ENCODE results near the gene ATP6V0C.

ATP6V0C gene

GRCh38 chr16:2512735-2513404 is 882 bp upstream of the ATP6V0C start:
- DNase-seq = peak; percentile 50

- peak; percentile 40 for DNase-seq
Measured at GRCh38 chr16:2514333-2515179, 804 bp downstream of the ATP6V0C start.

GRCh38 chr16:2515180-2515851 is 1.6 kb downstream of the ATP6V0C start:
- no peak for DNase-seq

GRCh38 chr16:2516391-2517240 is 2.9 kb downstream of the ATP6V0C start:
- no peak for DNase-seq

- DNase-seq = no peak
Measured at GRCh38 chr16:2517954-2518605, 4.3 kb downstream of the ATP6V0C start.

- no peak for DNase-seq
Measured at GRCh38 chr16:2518823-2519710, 5.3 kb downstream of the ATP6V0C start.

- DNase-seq = no peak
Measured at GRCh38 chr16:2519711-2520080, 5.9 kb downstream of the ATP6V0C start.

- peak; percentile 93 for DNase-seq
Measured at GRCh38 chr16:2520097-2520783, 6.5 kb downstream of the ATP6V0C start, which contains the start of gene AMDHD2. Gene AMDHD2, plus strand, starts transcription at chr16:2520371. Its CDS starts 88 bp downstream, at chr16:2520459.

GRCh38 chr16:2520784-2521531 is 7.2 kb downstream of the ATP6V0C start:
- DNase-seq = peak; percentile 65

- DNase-seq = no peak
Measured at GRCh38 chr16:2523801-2524231, 10.1 kb downstream of the ATP6V0C start.

- DNase-seq = no peak
Measured at GRCh38 chr16:2524339-2524938, 10.7 kb downstream of the ATP6V0C start.

GRCh38 chr16:2526135-2526534 is 12.4 kb downstream of the ATP6V0C start:
- DNase-seq = no peak

- no peak for DNase-seq
Measured at GRCh38 chr16:2527071-2527783, 13.5 kb downstream of the ATP6V0C start.

- no peak for DNase-seq
Measured at GRCh38 chr16:2527784-2528100, 14.0 kb downstream of the ATP6V0C start.

GRCh38 chr16:2528161-2529060 is 14.7 kb downstream of the ATP6V0C start:
- DNase-seq = no peak

GRCh38 chr16:2529061-2529931 is 15.5 kb downstream of the ATP6V0C start:
- no peak for DNase-seq

Measured in CD4-positive, alpha-beta T cell treated with Interleukin-17A for 4 hours (primary cell).